HFF-Myc (cell line): ENCODE measurements around the gene IFITM1.

ENCODE experiments used
- DNase-seq: peaks from one replicate; pipeline ENCODE4 v3.0.0-alpha.2; 2011; ENCODE audit warnings: low read depth; ENCODE audit errors: extremely low read depth
- H3K4me3 ChIP-seq: replicated peaks from 2 replicates; pipeline ENCODE4 v1.5.1; 2011; ENCODE audit warnings: low read depth, mild to moderate bottlenecking, control low read depth, low read length
- TF ChIP-seq, protein P1 (sequence below): IDR thresholded peaks from 2 replicates; pipeline ENCODE4 v1.5.1; 2012; ENCODE audit warnings: mild to moderate bottlenecking, low read depth, low read length, control low read depth; ENCODE audit errors: missing control alignments

IFITM1 gene

DNA sequence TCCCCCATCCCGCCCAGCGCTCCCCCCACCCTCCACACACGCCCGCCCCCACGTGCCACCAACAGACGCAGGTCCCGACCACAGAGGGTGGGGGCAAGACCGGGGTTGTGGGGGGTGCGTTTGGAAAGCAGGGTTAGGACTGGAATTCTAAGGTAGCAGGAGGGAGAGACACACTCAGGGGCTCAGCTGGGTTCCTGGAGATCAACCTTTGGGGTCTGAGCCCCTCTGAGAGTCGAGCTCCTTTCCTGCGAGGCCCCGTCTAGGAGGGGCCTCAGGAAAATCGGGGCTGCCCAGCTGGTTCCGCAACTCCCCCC is 24.5 kb upstream of the IFITM1 start:
- peak overlapping the region; percentile 48 for H3K4me3 ChIP-seq
- TF ChIP-seq, protein P1, sequence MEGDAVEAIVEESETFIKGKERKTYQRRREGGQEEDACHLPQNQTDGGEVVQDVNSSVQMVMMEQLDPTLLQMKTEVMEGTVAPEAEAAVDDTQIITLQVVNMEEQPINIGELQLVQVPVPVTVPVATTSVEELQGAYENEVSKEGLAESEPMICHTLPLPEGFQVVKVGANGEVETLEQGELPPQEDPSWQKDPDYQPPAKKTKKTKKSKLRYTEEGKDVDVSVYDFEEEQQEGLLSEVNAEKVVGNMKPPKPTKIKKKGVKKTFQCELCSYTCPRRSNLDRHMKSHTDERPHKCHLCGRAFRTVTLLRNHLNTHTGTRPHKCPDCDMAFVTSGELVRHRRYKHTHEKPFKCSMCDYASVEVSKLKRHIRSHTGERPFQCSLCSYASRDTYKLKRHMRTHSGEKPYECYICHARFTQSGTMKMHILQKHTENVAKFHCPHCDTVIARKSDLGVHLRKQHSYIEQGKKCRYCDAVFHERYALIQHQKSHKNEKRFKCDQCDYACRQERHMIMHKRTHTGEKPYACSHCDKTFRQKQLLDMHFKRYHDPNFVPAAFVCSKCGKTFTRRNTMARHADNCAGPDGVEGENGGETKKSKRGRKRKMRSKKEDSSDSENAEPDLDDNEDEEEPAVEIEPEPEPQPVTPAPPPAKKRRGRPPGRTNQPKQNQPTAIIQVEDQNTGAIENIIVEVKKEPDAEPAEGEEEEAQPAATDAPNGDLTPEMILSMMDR = no peak
- no peak for DNase-seq

DNA sequence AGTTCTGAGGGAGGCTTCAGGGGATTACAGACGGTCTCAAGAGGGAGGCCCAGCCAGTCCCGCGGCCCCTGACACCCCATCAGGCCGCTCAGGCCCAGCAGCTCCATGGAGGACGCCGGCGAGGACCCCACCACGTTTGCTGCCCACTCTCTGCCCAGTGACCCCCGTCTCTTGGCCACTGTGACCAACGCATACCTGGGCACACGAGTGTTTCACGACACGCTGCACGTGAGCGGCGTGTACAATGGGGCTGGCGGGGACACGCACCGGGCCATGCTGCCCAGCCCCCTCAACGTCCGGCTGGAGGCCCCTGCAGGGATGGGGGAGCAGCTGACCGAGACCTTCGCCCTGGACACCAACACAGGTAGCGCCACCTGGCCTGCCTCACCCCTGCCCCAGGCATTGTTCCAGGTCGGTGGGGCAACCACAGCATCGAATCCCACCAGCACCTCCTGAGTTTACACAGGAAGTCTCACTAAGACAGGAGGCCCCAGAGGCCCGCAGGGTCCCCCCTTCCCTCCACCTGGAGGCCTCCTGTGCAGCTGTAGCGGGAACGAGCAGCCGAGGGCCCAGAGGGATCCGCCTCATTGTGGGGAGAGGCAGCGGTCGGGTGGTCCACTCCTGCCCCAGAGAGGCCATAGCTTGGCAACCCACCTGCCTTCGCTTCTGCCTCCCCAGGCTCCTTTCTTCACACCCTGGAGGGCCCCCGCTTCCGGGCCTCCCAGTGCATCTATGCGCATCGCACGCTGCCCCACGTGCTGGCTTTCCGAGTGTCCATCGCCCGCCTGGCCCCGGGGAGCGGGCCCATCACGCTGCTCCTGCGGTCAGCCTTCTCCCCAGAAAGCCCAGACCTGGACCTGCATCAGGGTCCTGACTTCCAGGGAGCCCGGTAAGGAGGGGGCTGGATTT is 23.9 kb upstream of the IFITM1 start:
- H3K4me3 ChIP-seq = peak overlapping the region; percentile 48
- TF ChIP-seq, protein P1 = no peak
- DNase-seq = no peak

DNA sequence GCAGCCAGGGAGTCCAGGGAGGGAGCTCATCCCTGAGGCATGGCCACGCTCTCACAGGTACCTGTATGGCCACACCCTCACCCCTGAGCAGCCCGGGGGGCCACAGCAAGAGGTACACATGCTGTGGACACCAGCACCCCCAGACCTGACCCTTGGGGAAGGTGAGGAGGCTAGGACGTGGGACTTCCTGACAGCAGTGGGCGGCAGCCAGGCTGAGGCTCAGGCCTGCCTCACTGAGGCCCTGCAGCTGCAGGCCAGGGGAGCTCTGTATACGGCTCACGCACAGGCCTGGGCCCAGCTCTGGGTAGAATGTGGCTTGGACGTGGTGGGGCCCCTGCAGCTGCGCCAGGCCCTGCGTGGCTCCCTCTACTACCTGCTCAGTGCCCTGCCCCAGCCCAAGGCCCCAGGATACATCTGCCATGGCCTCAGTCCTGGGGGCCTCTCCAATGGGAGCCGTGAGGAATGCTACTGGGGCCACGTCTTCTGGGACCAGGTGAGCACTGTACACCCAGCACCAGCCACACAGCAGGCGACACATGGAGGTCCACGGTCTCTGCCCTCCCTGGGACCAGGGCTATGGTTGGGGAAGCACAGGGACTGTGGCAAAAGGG is 23.1 kb upstream of the IFITM1 start:
- H3K4me3 ChIP-seq = no peak overlapping the region
- no peak for DNase-seq
- TF ChIP-seq, protein P1 = no peak

DNA sequence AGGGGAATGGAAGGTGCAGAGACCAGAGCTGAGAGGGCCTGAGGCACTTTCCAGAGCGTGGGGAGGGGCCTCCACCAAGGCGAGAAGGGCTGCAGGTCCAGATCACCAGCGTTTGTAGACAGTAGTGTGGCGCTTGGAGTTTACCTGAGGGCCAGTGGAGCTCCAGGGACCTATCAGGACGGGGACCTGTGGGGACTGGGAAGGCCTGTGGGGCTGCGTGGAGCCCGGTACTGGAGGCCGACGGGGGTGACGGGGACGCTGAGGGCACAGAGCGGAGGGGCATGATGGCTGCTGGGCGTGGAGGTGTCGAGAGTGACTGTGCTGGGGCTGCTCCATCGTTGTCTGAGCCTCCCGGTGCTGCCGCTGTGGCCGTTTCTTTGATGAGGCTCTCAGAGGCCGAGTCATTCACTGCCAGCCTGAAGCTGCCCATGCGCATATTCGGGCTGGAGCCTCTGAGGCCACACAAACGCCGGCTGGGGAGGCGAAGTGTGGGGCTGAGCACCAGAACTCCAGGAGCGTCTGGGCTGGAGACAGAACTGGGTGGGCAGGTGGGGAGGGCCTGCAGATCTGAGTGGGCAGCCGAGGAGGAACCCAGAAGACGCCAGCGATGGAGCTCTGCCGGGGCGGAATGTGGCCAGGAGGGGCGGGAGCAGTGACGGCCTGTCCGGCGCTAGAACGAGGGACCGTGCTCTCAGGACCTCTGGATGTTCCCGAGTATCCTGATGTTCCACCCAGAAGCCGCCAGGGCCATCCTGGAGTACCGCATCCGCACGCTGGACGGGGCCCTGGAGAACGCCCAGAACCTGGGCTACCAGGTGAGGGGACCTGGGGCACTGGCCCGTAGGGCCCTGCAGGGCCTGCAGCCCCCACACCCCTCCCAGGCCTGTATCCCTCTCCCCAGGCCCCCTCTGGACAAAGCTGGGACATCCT is 22.3 kb upstream of the IFITM1 start:
- TF ChIP-seq, protein P1 = no peak
- no peak for DNase-seq
- no peak overlapping the region for H3K4me3 ChIP-seq

DNA sequence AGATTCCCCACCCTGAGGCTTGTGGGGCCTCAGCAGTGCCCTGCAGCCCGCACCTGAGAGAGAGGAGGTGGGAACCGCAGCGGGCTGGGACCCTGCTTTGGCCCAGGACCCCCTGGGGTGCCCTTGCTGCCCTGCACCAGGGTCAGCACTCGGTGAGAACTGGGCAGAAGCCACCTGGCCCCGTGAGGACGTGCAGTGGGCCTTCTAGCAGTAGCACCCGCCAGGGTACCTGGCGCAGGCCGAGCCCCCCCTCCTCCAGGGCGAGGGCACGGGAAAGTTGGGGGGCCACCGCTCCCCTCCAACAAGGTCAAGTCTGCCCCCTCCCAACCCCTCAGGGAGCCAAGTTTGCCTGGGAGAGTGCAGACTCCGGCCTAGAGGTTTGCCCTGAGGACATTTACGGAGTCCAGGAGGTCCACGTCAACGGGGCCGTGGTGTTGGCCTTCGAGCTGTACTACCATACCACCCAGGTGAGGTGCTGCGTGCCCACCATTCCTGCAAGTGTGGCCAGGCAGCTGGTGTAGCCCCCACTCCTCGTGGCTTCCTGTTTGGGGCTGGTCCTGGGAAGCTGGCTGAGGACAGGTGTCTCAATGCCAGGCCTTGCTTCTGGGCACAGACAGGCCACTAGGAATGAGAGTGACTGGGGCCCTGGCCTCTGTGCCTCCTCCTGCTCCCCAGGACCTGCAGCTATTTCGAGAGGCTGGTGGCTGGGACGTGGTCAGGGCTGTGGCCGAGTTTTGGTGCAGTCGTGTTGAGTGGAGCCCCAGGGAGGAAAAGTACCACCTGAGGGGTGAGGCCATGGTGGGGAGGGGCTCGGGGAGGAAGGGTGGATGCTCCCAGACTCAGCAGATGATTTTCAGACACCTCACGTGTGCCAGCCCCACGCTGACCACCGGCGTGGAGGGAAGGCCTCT is 21.4 kb upstream of the IFITM1 start:
- TF ChIP-seq, protein P1 = no peak
- no peak for DNase-seq
- H3K4me3 ChIP-seq = no peak overlapping the region
